DOHH2 (cell line): ENCODE data around the gene GMPR2.
A peak's percentile ranks its signal among the peaks of the same experiment; 100 is the strongest.

Source experiments
- H3F3A ChIP-seq: fragments of 200-600 bp; sonication (generic), shearing (Covaris generic); 2 replicates; pipeline ENCODE4 v1.6.0; 2016; ENCODE audit warnings: antibody characterized with exemption, mild to moderate bottlenecking; ENCODE audit not compliant: control insufficient read depth, insufficient read depth
- H3K27ac ChIP-seq: fragments of 200-600 bp; sonication (generic); 2 replicates; pipeline ENCODE4 v1.5.1; 2014; ENCODE audit warnings: low read depth, mild to moderate bottlenecking, low read length, moderate library complexity
- H3K27me3 ChIP-seq: fragments of 200-600 bp; sonication (generic); 2 replicates; pipeline ENCODE4 v1.6.1; 2014; ENCODE audit warnings: mild to moderate bottlenecking, low read length, mixed read lengths; ENCODE audit not compliant: control insufficient read depth
- H3K36me3 ChIP-seq: fragments of 200-600 bp; sonication (generic); 2 replicates; pipeline ENCODE4 v1.6.1; 2014; ENCODE audit warnings: mild to moderate bottlenecking, low read length, moderate library complexity, mixed read lengths; ENCODE audit not compliant: control insufficient read depth
- H3K4me1 ChIP-seq: fragments of 200-600 bp; sonication (generic); 2 replicates; pipeline ENCODE4 v1.6.1; 2014; ENCODE audit warnings: mild to moderate bottlenecking, low read length, mixed read lengths; ENCODE audit not compliant: control insufficient read depth
- H3K4me2 ChIP-seq: fragments of 200-600 bp; sonication (generic); 2 replicates; pipeline ENCODE4 v1.6.0; 2014; ENCODE audit warnings: mild to moderate bottlenecking, low read length, moderate library complexity
- H3K4me3 ChIP-seq: fragments of 200-600 bp; sonication (generic); 2 replicates; pipeline ENCODE4 v1.5.1; 2014; ENCODE audit warnings: mild to moderate bottlenecking, low read length, mixed read lengths
- H3K79me2 ChIP-seq: fragments of 200-600 bp; sonication (generic); 2 replicates; pipeline ENCODE4 v1.6.1; 2014; ENCODE audit warnings: mild to moderate bottlenecking, low read length, mixed read lengths; ENCODE audit not compliant: control insufficient read depth
- H3K9me2 ChIP-seq: fragments of 200-600 bp; sonication (generic); replicated peaks from 2 replicates; pipeline ENCODE4 v1.6.1; 2014; ENCODE audit warnings: mild to moderate bottlenecking, low read length, mixed read lengths; ENCODE audit not compliant: control insufficient read depth
- H3K9me3 ChIP-seq: fragments of 200-600 bp; sonication (generic); 2 replicates; pipeline ENCODE4 v1.6.1; 2014; ENCODE audit warnings: antibody characterized with exemption, low read length, mixed read lengths; ENCODE audit not compliant: control insufficient read depth, insufficient read depth
- H4K20me1 ChIP-seq: fragments of 200-600 bp; sonication (generic); 2 replicates; pipeline ENCODE4 v1.6.0; 2014; ENCODE audit warnings: low read depth, mild to moderate bottlenecking, antibody characterized with exemption, low read length, moderate library complexity; ENCODE audit not compliant: control insufficient read depth, insufficient read depth
- EZH2phosphoT487 ChIP-seq: fragments of 200-600 bp; sonication (generic); IDR thresholded peaks from 2 replicates; pipeline ENCODE4 v1.6.1; 2017; ENCODE audit warnings: borderline replicate concordance, mild to moderate bottlenecking, antibody characterized with exemption, low read length, moderate library complexity, mixed read lengths
- TF ChIP-seq, protein P1 (sequence below): fragments of 200-600 bp; sonication (generic); IDR thresholded peaks from one replicate; pipeline ENCODE4 v1.5.1; 2014; ENCODE audit warnings: antibody characterized with exemption, mild to moderate bottlenecking, low read depth, low read length; ENCODE audit not compliant: poor library complexity, severe bottlenecking

The GMPR2 gene

DNA sequence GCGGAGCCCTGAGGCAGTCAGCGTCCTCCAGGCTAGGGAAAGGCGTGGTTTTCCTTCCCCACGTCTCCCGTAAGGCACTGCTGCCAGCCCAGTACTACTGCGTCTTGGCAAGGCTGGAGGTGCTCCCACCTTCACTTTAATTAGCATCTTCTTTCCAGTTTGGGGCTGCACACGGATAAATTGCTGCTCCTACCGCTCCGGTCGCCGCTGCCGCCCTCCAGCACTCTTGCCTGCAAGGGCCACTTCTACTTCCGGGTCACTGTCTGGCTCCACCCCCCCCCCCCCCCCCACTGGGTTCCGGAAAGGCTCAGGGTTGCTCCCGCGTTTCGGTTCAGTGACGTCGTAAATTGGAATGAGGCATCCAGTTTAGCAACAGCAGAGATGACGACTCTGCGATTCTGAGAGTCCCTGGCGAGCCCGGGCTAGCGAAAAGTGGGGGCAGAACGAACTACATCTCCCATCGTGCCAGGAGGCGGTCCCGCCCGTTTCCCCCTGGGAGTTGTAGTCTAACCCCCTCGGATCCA lies 546 bp upstream of the GMPR2 start, which contains the start of gene NEDD8:
Gene NEDD8 (minus strand): TSS at position 247 of the 524 bp plus-strand sequence. CDS start 100 bp downstream, at position 147.
- H3K27me3 ChIP-seq, result no peaks in the 10 kb centered on the region
- peak within 1 kb of the TSS; percentile 65 for H3K27ac ChIP-seq
- peak within 1 kb of the TSS; percentile 81 for H3K4me3 ChIP-seq
- peaks cover 3% of the 10 kb centered on the region; the same call in 1 of the 2 replicates for H4K20me1 ChIP-seq
- H3K4me2 ChIP-seq, result peak within 1 kb of the TSS; percentile 83
- peaks cover 73% of the 10 kb centered on the region for H3K79me2 ChIP-seq
- peaks cover 29% of the 10 kb centered on the region for H3K4me1 ChIP-seq
- peaks cover 4% of the 10 kb centered on the region; the same call in 1 of the 2 replicates for H3F3A ChIP-seq
- no peaks in the 10 kb centered on the region for H3K9me2 ChIP-seq
- peaks cover 53% of the 10 kb centered on the region for H3K36me3 ChIP-seq
- no peaks in the 10 kb centered on the region for H3K9me3 ChIP-seq
- TF ChIP-seq EZH2phosphoT487, result no peak
- TF ChIP-seq, protein P1, sequence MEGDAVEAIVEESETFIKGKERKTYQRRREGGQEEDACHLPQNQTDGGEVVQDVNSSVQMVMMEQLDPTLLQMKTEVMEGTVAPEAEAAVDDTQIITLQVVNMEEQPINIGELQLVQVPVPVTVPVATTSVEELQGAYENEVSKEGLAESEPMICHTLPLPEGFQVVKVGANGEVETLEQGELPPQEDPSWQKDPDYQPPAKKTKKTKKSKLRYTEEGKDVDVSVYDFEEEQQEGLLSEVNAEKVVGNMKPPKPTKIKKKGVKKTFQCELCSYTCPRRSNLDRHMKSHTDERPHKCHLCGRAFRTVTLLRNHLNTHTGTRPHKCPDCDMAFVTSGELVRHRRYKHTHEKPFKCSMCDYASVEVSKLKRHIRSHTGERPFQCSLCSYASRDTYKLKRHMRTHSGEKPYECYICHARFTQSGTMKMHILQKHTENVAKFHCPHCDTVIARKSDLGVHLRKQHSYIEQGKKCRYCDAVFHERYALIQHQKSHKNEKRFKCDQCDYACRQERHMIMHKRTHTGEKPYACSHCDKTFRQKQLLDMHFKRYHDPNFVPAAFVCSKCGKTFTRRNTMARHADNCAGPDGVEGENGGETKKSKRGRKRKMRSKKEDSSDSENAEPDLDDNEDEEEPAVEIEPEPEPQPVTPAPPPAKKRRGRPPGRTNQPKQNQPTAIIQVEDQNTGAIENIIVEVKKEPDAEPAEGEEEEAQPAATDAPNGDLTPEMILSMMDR, result no peak

DNA sequence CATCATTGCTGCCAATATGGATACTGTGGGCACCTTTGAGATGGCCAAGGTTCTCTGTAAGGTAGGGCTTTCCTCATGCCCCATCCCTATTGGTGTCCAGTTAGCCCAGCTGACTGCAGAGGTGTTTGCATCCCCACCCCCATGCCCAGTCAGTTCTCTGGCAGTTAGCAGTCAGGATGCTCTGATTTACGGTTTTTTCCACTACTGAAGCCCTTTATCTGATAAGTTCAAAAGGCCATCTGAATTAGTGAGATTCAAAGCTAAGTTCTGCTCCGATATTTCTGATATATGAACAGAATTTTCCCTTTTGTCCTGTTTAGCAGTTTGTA lies 773 bp downstream of the GMPR2 start:
- Histone ChIP-seq H3K9me3 (no peaks in the 10 kb centered on the region), H3K4me2 (peak overlapping the region; percentile 83), H3K79me2 (peaks cover 62% of the 10 kb centered on the region), H3K27me3 (no peaks in the 10 kb centered on the region), H3K27ac (no peak overlapping the region), H3K36me3 (peaks cover 57% of the 10 kb centered on the region), H3K4me1 (peaks cover 29% of the 10 kb centered on the region), H3F3A (peaks cover 3% of the 10 kb centered on the region; the same call in 1 of the 2 replicates), H3K9me2 (no peaks in the 10 kb centered on the region), H3K4me3 (peak overlapping the region; percentile 81), H4K20me1 (no peaks in the 10 kb centered on the region)
- TF ChIP-seq EZH2phosphoT487, result no peak
- TF ChIP-seq, protein P1, result no peak

DNA sequence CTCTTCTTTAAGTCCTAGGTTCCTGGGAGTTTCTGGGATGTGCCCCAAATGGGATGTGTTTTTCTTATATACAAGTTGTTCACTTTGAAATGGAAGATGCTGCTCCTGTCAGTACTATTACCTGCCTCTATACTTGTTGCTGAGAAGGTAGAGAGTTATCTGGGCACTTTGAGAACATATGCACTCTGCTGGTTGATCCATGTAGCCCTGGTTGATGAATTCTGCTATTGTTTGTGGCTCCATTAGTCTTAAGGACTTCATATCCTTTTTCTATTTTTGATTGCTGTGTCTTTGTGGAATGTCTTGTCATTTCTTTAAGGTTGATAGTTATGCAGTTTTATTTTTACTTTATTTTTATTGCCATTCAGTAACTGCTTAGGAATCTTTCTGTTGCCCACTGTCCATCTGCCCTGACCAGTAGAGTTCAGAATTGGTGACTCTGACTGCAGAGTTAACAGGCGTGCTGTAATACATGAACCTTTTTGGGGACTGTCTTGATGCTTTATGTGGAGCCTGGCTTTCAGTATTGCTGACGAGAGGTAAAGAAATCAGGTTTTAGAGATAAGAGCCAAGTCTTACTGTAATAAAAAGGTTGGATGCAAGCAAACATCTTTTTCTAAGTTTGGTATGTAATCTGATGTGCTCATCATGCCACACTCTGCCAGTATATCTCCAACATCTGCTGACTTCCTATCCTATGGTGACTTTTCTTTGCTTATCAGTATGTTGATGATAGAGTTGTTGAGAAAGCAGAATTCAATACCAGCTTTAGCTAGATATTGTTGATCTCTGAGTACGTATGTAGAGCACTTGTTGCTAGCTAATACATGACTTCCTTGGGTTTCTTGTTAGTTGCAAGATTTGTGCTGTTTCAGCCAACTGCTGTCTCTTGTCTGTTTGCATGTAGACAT lies 1.6 kb downstream of the GMPR2 start:
- H3F3A ChIP-seq, result peaks cover 3% of the 10 kb centered on the region; the same call in 1 of the 2 replicates
- TF ChIP-seq EZH2phosphoT487, result no peak
- TF ChIP-seq, protein P1, result no peak
- H4K20me1 ChIP-seq, result no peaks in the 10 kb centered on the region
- no peak overlapping the region for H3K27ac ChIP-seq
- peaks cover 53% of the 10 kb centered on the region for H3K79me2 ChIP-seq
- peaks cover 29% of the 10 kb centered on the region for H3K4me1 ChIP-seq
- no peaks in the 10 kb centered on the region for H3K9me2 ChIP-seq
- peak overlapping the region; percentile 81 for H3K4me3 ChIP-seq
- H3K4me2 ChIP-seq, result peak overlapping the region; percentile 83
- H3K9me3 ChIP-seq, result no peaks in the 10 kb centered on the region
- H3K36me3 ChIP-seq, result peaks cover 65% of the 10 kb centered on the region
- no peaks in the 10 kb centered on the region for H3K27me3 ChIP-seq
